ENCODE data around the gene CRY2.

The CRY2 gene

DNA sequence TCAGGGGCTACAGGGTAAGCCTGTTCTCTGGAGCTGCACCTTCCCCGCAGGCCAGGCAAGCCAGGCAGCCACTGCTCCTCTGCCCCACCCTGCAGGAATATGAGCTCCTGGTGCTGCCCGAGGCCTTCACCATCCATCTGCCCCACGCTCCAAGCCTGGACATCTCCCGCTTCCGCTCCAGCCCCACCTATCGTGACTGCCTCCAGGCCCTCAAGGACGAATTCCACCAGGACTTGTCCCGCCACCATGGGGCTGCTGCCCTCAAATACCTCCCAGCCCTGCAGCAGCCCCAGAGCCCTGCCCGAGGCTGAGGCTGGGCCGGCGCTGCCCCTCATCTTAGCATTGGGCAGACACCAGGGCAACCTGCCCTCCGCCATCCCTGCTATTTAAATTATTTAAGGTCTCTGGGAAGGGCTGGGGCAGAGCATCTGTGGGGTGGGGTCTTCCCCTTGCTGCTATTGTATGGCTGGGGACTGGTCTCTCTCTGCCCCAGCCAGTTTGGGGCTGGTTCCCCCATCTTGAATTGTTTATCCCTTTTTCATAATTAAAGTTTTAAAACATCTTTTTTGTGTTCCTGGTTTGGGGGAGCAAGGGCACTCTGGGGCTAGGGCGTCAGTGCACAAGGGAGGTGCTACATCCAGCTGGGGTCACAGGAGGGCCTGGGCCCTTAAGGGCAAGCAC is 81.4 kb downstream of the CRY2 start:
- DNase-seq (ENCODE audit: extremely low read depth in 1 of 2, low read depth in 1 of 2), result no peak

DNA sequence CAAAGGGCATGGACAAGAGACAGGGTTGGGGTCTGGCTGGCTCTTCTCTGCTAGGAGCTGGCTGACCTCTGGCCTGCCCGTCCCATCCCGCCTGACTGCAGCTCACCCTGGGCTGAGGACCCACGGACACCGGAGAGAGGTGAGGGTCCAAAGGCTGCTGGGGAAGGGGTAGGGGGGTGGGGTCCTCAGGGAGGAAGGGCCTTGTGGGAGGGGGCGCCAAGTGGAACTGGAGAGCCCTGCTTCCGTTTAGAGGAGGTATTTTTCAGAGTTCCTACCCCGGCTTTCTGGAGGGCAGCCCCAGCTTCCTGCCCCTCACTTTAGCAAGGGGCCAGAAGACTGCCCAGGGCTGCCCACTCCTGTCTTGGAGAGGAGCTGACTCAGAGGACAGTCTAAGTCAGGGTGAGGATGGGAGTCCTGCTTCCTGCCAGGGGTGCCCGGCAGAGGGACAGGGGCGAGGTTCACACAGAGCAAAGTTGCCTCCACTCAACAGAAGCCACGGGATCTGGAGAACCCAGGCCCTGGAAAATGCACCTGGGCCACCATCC is 82.3 kb downstream of the CRY2 start:
- no peak for DNase-seq (ENCODE audit: extremely low read depth in 1 of 2, low read depth in 1 of 2)

DNA sequence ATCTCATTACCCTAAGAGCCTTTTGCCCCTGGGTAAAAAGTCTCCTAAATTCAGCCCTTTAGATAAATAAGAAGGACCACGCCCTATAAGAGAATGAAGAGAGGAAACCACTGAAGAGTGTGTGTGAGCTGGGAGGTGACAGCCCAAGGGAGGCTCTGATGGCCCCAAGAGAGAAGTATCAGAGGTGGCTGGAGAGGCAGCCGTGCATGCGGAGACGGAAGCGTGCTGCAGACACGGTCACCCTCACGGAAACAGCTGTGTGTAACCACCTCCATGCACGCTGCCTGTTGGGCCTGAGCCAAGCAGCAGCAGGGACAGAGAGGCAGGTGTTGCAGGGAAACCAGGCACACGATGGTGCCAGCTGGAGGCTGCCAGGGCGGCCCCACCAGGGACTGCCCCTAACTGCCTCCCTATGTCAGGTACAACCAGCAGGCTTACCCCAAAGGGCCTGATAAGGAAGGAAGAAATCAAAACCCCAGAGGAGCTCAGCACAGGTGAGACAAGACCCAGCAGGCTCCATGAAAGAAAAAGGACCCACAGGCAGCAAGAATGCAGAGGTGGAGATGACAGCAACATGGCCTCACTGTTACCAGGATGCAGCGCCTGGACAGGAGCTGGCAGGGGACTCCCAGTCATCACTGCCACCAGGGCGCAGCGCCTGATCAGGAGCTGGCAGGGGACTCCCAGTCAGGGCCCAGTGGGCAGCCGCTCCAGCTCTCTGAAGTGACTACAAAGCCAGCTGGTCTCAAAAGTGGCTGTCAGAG is 82.9 kb downstream of the CRY2 start:
- DNase-seq (ENCODE audit: extremely low read depth in 1 of 2, low read depth in 1 of 2), result no peak

DNA sequence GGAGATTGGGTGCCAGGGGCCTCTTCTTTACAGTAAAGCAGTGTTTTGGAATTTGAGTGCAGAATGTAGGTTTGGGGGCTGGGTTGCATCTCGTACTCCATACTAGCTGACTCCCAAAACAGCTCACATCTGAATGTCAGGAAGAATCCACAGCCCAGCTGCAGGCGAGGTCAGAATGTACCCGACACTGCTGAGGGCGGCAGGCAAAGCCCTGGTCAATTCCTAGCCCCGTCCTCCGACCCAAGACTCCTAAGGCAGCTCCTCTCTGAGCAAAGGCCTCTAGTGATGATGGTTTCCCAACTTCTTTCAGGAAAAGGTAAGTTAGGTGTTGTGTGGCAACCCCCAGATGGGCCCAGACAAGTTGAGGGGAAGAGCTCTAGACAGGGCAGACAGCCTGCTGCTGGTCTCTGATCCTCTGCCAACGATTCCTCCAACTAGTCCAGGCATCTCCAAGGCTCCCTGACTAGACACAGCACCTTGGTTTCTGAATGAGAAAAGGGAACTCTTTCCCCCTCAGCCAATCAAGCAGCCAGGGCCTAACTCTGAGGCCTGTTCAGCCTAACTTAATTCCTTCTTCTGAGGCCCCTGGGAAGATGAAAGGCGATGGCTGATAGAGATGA is 83.8 kb downstream of the CRY2 start:
- DNase-seq (ENCODE audit: extremely low read depth in 1 of 2, low read depth in 1 of 2), result no peak

DNA sequence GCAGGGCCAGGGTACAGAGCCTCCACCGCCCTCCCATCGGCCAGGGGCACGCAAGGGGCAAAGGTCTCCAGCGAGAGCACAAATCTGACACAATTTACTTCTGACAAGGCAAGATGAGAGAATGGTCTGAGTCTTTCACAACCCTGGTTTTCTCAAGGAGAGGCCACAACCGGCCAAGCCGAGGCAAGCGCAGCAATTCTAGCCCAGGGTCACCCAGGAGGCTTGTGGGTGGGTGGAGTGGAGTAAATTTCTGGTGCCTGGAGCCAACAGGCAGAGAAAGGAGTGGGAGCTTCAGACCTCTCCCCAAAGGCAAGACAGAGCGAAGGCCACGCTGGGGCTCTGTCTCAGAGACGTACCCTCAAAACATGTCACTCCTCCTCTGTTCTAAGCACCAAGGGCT is 84.5 kb downstream of the CRY2 start:
- DNase-seq (ENCODE audit: extremely low read depth in 1 of 2, low read depth in 1 of 2), result no peak

DNA sequence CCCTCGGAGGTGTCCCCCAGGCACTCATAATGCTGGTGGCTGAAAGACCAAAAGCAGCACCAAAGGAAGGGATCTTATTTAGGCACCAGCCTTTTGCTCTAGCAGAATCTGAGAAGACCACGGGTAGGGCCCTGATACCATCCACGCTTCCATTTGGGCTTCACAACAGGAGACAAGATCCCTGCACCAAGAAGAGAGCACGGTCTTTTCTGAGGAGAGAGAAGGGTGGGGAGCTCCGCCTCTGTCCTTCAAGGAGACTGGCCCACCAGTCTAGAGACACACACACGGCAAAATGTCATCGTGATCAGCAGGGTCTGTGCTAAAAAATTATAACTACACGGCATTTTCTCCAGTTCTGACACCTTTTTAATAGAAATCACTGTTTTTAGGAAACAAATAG is 84.9 kb downstream of the CRY2 start:
- DNase-seq (ENCODE audit: extremely low read depth in 1 of 2, low read depth in 1 of 2), result no peak
